ENCODE measurements around the gene LRRC23.

- no peak for TF ChIP-seq EZH2phosphoT487 (IDR thresholded peaks at IDR 0.05)
- TF ChIP-seq, protein P1, sequence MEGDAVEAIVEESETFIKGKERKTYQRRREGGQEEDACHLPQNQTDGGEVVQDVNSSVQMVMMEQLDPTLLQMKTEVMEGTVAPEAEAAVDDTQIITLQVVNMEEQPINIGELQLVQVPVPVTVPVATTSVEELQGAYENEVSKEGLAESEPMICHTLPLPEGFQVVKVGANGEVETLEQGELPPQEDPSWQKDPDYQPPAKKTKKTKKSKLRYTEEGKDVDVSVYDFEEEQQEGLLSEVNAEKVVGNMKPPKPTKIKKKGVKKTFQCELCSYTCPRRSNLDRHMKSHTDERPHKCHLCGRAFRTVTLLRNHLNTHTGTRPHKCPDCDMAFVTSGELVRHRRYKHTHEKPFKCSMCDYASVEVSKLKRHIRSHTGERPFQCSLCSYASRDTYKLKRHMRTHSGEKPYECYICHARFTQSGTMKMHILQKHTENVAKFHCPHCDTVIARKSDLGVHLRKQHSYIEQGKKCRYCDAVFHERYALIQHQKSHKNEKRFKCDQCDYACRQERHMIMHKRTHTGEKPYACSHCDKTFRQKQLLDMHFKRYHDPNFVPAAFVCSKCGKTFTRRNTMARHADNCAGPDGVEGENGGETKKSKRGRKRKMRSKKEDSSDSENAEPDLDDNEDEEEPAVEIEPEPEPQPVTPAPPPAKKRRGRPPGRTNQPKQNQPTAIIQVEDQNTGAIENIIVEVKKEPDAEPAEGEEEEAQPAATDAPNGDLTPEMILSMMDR (IDR thresholded peaks at IDR 0.05), result no peak
These were observed 5.0 kb downstream of the LRRC23 start for GRCh38 chr12:6909421-6910145.

Data from neural progenitor cell (in vitro differentiated cells).